ENCODE measurements around the gene CMC4.

CMC4 gene

GRCh38 chrX:155054255-155054654 lies 16.7 kb downstream of the CMC4 start:
- DNase-seq = no peak

DNA sequence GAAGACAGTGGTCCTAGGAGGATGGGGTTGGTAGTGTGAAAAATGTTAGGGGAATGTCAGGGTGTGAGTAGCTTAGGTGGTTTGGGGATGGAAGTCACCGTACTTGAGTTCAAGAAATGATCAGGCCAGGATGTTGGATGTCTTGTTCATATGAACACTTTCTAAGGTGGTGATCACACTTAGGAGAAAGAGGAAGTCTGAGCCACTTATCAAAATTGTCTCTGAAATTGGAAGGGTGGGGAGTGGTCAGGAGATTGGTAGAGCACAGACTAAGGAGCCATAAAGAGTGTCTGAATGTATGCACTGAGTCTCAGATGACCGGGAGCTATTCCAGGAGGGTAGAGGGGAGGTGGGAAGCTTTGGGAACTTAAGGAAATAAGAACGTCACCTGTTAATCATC lies 17.3 kb downstream of the CMC4 start:
- no peak for DNase-seq

GRCh38 chrX:155052738-155053498 lies 18.0 kb downstream of the CMC4 start:
- no peak for DNase-seq

DNA sequence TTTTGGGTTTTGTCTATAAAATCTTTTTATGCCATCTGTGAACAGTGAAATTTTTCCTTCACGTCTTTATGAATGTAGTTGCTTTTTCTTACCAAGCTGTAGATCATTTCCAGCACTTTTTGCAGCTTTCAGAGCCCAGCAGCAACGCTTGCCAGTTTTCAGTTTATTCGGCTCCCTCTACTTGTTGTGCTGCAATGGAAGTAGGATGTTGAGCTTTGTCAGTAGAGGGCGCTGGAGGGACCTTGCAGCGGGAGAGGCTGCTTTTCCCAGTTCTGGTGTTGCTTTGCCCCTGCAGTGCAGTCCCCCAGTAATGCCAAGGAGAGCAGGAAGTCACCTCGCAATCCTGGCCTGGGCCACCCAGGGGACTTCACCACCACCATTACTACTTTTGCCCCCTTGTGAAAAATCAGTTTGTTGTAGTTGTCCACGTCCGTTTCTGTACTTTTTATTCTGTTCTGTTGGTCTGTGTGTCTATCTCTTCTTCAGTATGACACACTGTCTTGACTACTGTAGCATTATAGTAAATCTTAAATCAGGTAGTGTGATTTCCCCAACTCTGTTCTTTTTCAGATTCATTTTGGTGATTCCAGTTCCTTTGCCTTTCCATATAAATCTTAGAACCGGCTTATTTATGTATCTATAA lies 21.8 kb downstream of the CMC4 start:
- DNase-seq = peak in 38 of 56 donors; percentile 0 to 60 (median 10)

DNA sequence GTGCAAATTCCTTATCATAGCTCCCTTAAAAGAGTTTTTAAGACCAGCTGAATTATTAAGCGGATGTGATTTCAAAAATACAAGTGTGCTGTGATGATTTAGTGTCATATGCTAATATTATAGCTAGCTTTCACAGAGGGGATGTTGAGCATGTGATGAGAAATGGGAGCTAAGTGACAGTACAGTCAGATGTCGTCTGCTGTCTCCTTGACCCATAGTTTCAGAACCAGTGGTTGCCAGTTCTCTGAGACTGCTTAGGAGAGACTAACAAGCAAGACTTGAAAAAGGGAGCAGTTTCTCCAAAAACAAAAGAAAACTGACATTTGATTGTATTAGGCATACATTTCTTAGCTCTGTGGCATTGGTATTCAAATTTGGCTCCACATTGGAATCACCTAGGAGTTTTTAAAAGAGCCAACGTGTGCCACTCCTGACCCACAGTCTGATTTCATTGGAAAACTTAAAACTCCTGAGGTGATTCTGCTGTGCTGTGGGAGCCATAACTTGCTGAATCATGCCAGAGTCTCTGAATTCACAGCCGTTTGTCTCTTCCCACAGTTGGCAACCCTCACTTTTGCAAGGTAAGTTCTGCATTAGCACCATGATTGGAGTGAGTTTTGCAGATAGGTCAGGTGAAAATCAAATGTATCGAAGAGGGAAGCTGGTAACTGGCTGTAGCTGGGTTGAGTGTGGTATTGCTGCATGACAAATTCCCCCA lies 24.0 kb downstream of the CMC4 start:
- no peak for DNase-seq

DNA sequence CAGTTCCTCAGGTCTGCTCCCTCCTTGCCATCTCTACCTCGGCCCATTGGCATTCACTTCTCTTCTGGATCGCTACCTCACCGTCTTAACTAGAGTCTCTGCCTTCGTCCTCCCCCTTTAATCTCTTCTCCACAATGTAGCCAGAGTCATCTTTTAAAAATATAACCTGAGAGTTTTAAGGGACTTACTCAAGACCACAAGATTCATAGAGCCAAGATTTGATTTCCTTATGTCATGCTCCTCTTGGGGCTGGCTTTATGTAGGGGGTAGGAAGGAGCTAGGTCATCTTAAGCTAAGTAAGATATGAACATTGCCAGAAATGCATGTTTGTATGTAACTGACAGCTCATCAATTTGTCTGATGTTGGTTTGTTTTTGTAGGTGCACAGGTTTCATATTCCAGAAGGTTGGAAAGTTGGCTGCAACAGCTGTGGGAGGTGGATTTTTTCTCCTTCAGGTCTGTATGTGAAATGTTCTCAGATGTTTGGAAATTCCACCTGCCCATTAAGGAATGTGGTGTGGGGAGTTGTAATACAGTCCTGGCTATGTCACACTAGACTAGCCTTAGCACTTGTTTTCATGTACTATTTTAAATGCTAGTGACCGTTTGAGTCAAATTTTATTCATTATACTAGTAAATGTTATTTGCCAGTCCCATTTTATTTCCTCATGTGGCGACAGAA lies 24.7 kb downstream of the CMC4 start:
- DNase-seq = no peak

DNA sequence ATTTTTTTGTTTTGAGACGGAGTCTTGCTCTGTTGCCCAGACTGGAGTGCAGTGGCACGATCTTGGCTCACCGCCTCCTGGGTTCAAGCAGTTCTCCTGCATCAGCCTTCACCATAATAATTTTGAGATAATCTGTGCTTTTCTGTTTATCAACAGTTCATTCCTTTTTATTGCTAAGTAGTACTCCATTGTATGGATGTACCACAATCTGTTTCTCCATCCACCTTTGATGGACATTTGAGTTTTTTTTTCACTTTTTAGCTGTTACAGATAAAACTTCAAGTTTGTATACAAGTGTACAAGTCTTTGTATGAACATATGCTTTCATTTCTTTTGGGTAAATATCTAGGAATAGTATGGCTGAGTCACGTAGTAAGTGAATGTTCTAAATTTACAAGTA lies 35.2 kb downstream of the CMC4 start:
- no peak for DNase-seq

DNA sequence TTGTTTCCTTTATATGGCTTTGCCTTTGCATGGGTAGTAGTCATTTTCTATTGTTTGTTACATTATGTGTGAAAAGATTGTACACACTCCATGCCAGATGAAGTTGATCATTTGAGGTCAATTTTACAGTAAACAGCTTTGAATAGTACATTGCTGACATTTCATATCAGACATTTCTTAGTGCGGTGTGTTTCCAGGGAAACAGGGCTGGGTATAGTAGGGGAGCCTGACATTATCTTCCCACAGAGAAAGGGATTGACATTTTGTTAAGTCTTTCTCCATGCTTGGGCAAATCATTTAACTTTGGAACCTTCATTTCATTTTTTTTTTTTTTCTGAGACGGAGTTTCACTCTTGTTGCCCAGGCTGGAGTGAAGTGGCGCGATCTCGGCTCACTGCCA lies 39.3 kb downstream of the CMC4 start:
- DNase-seq = no peak

DNA sequence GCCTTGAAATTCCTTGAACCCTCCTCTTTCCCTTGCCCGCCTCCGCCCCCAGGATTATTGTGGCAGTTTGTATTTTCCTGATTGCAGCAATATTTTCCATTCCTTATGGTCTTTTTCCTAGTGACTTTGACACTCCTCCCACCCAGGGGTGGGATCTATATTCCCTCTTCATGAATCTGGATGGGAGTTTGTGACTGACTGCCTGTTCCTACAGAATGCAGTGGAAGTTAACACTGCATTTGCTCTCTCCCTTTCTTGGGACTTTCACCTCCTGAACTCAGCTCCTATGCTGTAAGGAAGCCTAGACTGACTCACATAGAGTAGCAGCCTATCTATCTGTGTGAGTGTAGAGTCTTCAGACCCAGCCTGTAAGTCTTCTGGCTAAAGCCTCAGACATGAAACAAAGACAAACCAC lies 42.1 kb downstream of the CMC4 start:
- no peak for DNase-seq

DNA sequence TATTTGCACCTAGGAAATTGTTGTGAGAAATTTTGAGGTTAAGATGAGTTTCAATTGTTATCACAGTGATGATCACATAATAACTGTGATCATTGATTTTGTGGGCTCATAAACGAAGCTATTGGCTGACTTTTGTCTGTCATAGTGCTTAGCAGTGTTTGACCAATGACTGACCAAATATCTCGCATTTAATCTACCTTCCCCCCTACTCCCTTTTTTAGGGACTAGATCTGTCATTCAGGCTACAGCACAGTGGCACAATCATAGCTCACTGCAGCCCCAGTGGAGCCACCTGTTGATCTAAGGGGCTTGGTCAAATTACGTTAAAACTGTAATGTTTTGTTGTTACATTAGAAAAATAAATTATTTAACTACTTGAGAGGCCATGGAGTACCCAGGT lies 42.8 kb downstream of the CMC4 start:
- no peak for DNase-seq

DNA sequence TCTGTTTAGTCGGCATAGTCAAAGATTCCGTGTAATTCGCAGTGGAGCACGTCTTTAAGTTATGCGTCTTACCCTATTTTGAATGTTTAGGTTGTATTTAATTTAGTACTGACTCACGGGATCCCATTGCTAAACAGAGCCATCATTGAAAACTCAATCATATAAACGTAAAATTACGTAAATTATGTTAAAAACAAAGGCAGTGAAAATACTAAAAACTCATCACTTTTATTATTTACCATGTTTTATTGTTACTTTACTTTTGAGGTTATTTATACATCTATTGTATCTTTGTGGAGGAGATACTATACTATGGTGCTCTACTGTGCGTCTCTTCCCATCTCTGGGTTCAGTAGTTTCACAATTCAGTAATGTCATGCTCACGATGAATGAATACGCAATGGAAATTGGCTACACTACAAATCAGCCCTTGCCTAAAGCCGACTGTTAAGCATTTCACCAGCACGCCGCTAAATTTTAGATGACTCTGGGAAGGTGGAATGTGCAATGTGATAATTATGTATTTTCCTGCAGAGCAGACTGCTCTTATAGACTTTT lies 43.3 kb downstream of the CMC4 start:
- no peak for DNase-seq

DNA sequence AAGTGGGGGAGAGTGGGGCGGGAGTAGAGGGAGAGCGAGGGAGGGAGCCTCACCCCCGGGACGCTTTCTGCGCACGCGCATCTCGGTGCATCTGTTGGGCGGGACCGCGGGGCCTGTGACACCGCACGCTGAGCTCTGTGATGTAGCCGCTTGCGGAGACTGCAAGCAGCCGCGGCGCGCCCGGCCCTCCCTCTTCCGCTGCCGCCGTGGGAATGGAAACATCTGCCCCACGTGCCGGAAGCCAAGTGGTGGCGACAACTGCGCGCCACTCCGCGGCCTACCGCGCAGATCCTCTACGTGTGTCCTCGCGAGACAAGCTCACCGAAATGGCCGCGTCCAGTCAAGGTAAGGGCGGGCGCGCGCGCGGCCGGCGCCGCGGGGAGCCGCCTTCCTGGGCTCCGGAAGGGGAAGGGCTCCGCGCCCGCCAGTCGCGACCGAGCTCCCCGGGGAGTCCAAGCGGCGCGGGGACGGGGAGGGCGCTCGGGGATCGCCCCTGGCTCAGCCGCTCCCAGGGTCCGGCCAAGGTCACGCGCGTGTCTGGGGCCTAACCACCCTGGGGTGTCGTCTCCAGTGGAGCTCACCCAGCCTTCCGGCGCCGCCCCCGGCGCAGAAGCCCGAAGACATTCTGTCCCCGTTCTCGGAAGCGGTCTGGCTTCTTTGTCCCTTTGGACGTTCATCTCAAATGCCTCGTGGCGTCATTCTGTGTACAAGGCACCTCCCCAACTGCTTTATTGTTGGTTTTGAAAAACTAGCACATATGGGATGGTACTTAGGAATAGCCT lies 44.0 kb downstream of the CMC4 start, which contains the start of gene FUNDC2:
Gene FUNDC2, plus strand, starts transcription at position 118 of the 782 bp plus-strand sequence. Its CDS starts 95 bp downstream, at position 213.
- peak in 55 of 56 donors; percentile 50 to 94 (median 82) for DNase-seq

GRCh38 chrX:155026420-155026726 lies 44.6 kb downstream of the CMC4 start:
- no peak for DNase-seq

DNA sequence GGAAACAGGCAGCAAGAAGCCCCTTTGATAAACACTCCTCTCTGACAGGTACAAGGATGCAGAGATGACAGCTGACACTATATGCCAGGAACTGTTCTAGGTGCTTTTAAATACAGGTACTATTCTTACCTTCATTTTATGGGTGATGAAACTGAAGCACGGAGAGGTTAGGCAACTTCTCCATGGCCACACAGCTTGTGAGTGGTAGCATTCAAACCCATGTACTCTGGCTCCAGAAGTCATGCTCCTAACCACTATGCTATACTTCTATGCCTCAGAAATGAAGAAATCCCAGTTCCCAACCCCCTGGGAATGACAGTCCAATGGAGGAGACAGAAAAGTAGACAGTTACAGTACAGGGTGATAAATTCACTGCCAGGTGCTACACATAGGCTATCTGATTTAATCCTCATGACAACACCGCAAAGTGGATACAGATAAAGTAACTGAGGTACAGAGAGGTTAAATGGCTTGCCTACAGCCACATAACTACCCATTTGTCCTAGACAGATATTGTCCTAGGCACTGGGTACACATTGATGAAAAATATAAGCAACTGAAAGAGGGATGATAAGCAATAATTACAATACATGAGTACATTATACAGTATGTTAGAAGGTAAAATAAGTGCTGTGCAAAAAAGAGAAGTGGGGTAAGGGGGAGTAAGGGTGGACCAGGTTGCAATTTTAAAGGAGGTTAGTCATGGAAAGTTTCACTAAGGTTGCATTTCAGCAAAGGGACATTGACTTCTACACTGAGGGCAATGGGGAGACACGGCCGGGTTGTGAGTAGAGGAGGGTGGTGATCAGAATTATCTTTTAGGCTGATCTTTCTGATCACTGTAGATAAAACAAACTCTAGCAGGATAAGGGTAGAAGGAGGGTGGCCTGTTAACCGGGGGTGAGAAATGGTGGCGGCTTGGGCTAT lies 46.8 kb downstream of the CMC4 start:
- DNase-seq = no peak

GRCh38 chrX:155022585-155022984 lies 48.4 kb downstream of the CMC4 start, which contains the start of gene F8:
Gene F8, minus strand, starts transcription at chrX:155022723. Its CDS starts 171 bp downstream, at chrX:155022552.
- no peak for DNase-seq

DNA sequence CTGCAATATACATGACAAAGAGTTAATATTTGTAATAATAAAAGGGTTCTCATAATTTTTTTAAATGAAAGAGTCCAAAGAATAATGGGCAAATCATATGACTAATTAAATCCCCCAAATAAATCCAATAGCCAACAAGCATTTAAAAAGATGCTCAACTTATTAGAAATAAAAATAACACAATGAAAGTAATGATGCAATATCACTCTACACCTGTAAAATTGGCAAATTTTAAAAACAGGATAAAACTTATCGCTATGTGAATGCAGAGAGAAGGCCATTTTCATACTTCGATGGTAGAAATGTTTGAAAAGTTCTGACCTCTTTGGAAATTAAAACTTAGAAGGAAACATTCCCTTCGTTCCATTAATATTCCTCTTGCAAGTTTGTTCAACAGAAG lies 50.3 kb downstream of the CMC4 start:
- no peak for DNase-seq

All from amygdala (tissue), 56 donors.